Dedifferentiated amniotic fluid mesenchymal stem cell (primary cell): ENCODE measurements around the gene NFIA.

Experiments used
- DNase-seq: peaks from one replicate; pipeline ENCODE4 v3.0.0-alpha.2; 2016; ENCODE audit errors: extremely low spot score

Gene NFIA

GRCh38 chr1:61395146-61395800 is 312.9 kb downstream of the NFIA start:
- no peak for DNase-seq

GRCh38 chr1:61397495-61397894 is 315.1 kb downstream of the NFIA start:
- no peak for DNase-seq

- no peak for DNase-seq
Measured at GRCh38 chr1:61397935-61398334, 315.6 kb downstream of the NFIA start.

GRCh38 chr1:61399199-61399598 is 316.8 kb downstream of the NFIA start:
- no peak for DNase-seq

- DNase-seq = no peak
Measured at GRCh38 chr1:61400131-61400770, 317.9 kb downstream of the NFIA start.

- no peak for DNase-seq
Measured at GRCh38 chr1:61400997-61401396, 318.6 kb downstream of the NFIA start.

- DNase-seq = no peak
Measured at GRCh38 chr1:61403679-61404596, 321.6 kb downstream of the NFIA start.

GRCh38 chr1:61404597-61405376 is 322.4 kb downstream of the NFIA start:
- no peak for DNase-seq

- no peak for DNase-seq
Measured at GRCh38 chr1:61406467-61406866, 324.1 kb downstream of the NFIA start.

GRCh38 chr1:61412601-61413000 is 330.2 kb downstream of the NFIA start:
- DNase-seq = no peak

GRCh38 chr1:61419196-61419595 is 336.8 kb downstream of the NFIA start:
- no peak for DNase-seq

- DNase-seq = no peak
Measured at GRCh38 chr1:61419657-61420056, 337.3 kb downstream of the NFIA start.

- DNase-seq = no peak
Measured at GRCh38 chr1:61420243-61420642, 337.9 kb downstream of the NFIA start.

GRCh38 chr1:61420909-61421835 is 338.8 kb downstream of the NFIA start:
- no peak for DNase-seq

- no peak for DNase-seq
Measured at GRCh38 chr1:61423643-61424042, 341.3 kb downstream of the NFIA start.

GRCh38 chr1:61424382-61424781 is 342.0 kb downstream of the NFIA start:
- DNase-seq = no peak

- DNase-seq = peak; percentile 16
Measured at GRCh38 chr1:61425040-61425439, 342.7 kb downstream of the NFIA start.

- no peak for DNase-seq
Measured at GRCh38 chr1:61426254-61426653, 343.9 kb downstream of the NFIA start.

GRCh38 chr1:61426885-61427284 is 344.5 kb downstream of the NFIA start:
- DNase-seq = no peak

- DNase-seq = no peak
Measured at GRCh38 chr1:61427510-61427909, 345.1 kb downstream of the NFIA start.

- peak; percentile 84 for DNase-seq
Measured at GRCh38 chr1:61428146-61428545, 345.8 kb downstream of the NFIA start.
